ENCODE data around the gene CPVL.

Gene CPVL

DNA sequence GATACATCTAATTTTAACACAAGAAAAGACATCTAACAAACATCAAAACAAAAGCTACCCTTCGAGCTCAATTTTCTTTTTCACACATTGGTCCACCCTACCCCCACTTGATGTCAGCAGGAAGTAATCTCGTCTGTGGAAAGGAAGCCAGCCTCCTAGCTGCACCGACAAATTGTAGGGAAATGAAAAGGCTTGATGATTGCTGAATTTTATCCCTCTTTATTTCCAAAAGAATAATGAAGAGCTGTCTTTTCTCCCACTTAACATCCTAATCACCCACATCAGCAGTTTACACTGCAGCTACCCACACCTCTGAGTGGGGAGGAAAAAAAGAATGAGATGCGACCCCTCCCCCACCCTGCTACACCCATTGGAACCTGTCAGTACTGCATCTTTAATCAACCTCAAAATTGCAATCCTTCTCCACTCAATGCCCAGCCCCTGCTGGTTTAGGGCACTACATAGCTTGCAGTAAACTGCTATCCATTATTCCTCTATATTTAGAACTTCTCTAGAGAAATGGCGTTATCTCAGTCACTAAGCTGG, 10.6 kb upstream of the CPVL start:
- DNase-seq (ENCODE audit: low read depth in 4 of 4, low spot score in 1 of 4): no peak

DNA sequence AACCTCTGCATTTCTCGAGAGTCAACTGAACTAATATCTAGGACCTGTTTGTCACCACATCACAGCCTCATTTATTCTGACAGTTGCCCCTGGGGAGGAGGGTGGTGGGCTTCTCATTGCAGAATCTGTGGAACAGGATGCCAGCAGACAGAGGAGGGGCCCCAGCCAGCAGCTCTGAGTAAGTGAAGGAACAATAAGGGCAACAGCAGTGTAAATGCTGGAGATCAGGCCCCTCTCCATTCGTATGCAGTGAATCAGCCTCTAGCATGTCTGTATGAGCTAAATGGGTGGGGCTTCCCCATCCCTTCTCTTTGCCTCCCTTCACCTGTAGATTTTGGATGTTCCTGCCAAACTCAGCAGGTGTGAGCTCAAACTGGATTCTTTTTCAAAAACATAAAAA, 7.7 kb upstream of the CPVL start:
- no peak for DNase-seq (ENCODE audit: low read depth in 4 of 4, low spot score in 1 of 4)

DNA sequence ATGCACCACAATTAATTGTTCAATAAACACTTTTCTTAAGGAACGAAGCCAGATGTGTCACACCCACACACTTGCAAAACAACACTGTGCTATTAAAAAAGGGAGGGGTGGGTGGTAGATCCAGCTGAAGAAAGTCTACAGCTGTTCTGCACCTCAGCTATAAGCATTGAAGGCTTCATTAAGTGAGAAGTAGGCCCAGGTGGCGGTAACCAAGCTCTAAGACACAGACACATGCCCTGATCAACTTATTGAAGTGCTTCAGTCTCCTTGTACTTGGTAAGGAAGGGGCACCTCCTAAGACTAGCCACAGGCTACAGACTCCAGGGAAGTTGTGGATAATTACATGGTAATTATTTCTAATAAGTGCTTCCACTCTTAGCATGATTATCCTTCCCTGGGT, 4.5 kb upstream of the CPVL start:
- DNase-seq (ENCODE audit: low read depth in 4 of 4, low spot score in 1 of 4): no peak

DNA sequence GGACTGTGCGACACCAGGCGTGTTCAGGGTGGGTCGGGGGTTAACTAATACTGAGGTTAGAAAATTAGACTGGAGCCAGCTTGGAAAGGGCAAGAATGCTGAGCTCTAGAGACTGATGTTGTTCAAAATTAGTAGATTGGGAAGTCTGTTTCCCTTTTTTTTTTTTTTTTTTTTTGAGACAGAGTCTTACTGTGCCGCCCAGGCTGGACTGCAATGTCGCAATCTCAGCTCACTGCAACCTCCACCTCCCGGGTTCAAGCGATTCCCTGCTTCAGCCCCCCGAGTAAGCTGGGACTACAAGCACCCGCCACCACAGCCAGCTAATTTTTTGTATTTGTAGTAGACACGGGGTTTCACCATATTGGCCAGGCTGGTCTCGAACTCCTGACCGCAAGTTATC, 2.7 kb upstream of the CPVL start:
- DNase-seq (ENCODE audit: low read depth in 4 of 4, low spot score in 1 of 4): no peak

DNA sequence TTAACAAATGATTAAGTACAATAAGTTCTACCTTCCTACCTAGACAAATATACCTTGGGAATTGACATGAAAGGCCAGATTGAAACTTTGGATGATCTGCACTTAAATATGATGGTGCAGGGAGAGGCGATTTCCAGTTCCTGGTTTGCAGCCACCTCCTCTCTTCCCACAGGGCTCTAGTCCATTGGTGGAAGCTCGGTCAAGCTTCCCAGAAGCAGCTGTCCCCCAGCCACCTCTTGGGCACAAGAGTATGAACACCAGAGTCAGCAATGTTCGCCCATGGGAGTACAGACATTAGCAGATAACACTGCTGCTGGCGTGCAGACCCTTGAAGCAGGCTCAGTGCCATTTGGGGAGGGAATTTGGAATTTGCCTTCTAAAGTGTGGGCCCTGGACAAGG, 1.5 kb upstream of the CPVL start:
- DNase-seq (ENCODE audit: low read depth in 4 of 4, low spot score in 1 of 4): no peak

DNA sequence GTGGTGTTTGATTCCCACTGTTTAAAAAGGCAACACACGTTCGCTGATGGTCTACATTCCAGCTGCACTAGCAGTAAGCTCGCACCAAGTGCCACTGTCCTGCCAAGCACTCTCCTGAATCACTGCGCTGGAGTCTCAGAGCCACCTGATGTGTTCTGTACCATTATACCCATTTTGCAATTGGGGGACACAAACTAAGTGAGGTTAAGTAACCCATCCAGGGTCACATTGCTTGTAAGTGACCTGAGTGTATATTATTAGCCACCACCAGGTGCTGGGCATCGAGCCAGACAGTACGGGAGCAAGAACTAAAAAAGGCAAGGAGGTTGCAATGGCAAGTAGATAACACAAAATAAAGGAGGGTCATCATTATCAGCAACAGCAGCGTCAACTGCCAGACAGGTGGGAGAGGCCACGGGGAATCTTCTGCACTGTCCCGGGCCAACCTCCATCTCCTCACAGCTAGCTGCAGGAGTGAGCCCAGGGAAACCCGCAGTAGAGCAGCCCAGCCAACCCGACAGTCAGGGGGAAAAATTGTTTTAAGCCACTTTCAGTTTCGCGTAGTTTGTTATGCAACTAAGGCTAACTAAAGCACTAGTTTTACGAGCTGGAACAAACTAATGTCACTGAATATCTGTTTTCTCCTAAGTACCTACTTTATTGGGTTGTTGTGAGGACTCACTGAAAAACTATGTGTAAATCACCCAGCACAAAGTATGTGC, 712 bp upstream of the CPVL start:
- no peak for DNase-seq (ENCODE audit: low read depth in 4 of 4, low spot score in 1 of 4)

DNA sequence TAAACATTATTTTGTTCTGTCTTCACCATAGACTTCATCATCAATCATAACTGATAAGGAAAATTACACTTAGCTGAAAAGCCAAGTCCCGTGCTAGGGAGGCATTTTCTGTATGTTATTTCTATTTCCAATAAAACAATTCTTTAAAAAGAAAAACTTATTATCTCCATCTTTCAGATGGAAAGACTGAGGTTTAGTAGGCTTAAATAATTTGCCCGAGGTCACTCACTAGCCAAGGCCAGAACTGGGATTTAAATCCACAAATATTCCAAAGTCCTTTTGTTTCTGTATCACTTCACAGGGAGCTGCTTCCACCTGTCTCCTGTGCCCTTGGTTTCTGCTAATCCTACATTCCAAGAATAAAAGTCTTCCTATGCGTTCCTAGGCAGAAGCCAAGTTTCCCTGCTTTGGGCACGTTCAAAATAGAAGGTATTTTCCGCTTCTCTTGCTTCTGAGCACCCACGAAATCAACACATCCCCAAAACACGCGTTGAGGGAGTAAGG, 732 bp downstream of the CPVL start:
- DNase-seq (ENCODE audit: low read depth in 4 of 4, low spot score in 1 of 4): no peak

DNA sequence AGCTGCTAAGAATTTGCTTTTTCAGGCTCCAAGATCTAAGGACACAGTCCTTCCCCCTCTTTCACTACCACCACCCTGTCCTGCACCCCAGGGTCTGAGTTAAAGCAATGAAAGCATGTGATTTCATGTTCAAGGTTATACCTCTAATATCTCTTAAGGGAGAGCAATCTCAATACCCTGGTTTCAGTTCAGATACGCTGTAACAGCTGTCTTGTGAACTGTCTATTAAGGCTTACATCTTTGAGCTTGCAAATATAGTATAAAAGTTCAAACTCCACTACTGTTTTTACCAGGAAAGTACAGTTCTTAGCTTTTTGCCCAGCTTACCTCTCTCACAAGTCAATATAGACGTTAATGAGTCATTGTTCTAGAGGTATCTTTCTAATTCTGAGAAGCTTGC, 2.6 kb downstream of the CPVL start:
- no peak for DNase-seq (ENCODE audit: low read depth in 4 of 4, low spot score in 1 of 4)

DNA sequence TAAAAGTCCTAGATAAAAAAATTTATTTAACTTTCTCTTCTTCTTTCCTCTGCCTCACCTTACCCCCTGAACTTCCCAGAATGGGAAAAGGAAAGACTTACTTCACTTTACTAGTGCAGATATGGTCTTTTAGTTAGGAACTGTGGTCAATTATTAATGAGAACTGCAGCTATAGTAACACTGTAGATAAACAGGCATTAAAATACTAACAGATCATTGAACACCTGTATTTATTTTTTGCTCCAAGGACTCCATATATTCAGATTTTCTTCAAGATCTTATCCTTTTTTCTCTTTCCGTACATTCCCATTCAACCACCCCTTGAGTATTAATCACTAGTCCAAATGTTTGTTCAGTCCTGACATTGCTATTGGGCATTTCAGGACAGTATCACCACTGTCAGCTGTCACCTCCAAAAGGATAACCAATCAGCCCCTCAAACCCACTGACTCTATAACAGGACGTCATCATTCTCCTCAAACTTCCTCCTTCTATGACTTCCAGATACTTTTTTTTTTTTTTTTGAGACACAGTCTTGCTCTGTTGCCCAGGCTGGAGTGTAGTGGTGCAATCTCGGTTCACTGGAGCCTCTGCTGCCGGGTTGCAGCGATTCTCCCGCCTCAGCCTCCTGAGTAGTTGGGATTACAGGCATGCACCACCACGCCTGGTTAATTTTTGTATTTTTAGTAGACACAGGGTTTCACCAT, 4.2 kb downstream of the CPVL start:
- no peak for DNase-seq (ENCODE audit: low read depth in 4 of 4, low spot score in 1 of 4)

DNA sequence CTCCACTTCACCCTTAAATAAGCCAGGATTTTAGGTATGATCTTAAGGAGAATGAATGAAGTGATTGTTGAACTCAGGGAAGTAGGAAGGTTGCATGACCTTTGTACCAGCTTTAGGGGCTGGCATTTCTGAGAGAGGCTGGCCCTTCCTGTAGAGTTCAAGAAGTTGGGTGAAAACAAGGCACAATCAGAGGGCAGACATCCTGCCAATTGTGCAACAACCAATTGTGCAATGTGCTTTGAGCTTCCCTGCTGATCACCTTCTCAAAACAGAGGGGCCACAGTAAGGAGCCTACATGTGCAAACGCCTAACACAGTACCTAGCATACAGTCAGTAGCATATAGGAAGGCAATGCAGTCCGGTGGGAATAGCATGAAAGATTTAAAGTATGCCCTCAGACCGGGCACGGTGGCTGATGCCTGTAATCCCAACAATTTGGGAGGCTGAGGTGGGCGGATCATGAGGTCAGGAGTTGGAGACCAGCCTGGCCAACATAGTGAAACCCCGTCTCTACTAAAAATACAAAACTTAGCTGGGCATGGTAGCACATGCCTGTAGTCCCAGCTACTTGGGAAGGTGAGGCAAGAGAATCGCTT, 5.4 kb downstream of the CPVL start:
- DNase-seq (ENCODE audit: low read depth in 4 of 4, low spot score in 1 of 4): no peak

DNA sequence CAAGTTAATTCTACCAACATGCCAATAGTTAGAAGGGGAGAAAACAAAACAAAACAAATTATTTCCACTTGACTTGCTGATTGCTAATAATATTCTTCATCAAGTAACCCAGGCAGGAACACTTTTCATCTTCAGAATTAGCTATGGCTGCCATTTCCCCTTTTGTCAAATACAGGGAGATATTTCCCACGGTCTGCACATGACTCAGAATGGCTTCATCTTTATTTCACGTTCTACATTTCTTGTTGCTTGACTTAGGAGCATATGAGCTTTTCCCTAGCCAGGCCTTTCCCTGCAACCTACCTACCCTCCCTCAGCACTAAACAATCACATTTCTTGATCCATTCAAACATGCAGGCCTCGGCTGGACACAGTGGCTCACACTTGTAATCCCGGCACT, 6.5 kb downstream of the CPVL start:
- DNase-seq (ENCODE audit: low read depth in 4 of 4, low spot score in 1 of 4): no peak

DNA sequence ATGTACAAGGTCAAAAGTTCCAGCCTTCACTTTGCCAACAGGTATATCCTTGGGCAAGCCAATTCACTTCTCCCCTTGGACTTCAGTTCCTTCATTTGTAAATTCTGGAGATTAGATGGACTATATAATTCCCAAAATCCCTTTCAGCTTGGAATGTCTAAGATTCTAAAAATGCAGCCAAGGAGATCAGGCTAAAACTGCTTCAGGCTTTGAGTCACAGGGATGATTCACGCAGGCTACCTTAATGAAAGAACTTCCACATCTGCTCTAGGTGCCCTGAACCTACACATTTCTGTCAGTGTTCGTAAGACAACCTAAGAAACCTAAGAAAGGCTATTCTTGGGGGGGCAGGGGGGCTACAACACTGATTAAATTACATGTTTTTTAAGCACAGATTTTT, 7.1 kb downstream of the CPVL start:
- DNase-seq (ENCODE audit: low read depth in 4 of 4, low spot score in 1 of 4): no peak

DNA sequence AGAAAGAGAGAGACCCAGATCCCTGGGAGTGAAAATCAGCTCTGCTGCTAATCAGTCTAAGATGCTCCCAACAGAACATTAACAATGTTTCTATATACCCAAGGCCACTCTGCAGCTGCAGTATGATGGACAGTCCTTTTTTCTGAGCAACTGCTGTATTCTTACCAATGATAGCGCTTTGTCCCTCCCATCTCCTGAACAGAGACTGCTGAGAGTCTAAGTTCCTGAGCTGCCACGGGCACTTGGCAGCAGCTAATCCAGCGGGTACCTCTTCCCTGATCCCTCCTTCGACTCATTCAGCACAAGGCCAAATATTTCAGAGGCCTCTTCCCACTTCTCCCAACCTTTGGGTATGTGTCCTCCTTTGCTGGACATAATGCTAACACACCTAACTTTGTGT, 7.7 kb downstream of the CPVL start:
- no peak for DNase-seq (ENCODE audit: low read depth in 4 of 4, low spot score in 1 of 4)

DNA sequence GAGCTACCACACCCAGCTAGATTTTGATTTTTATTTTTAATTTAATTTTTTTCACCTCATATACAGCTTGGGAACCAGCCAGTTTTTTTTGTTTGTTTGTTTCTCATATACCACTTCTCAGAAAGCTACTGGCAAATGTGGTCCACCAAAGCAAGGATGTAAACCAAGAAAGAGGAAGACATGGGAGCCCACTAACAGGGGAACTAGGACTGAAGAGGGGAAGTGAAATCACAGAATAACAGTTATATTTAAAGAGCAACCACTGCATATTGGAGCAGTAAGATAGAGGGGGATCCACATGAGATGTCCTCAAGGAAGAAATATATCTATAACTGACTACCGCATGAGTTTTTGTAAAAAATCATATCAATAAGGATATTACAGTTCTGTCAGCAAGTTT, 10.5 kb downstream of the CPVL start:
- DNase-seq (ENCODE audit: low read depth in 4 of 4, low spot score in 1 of 4): no peak

DNA sequence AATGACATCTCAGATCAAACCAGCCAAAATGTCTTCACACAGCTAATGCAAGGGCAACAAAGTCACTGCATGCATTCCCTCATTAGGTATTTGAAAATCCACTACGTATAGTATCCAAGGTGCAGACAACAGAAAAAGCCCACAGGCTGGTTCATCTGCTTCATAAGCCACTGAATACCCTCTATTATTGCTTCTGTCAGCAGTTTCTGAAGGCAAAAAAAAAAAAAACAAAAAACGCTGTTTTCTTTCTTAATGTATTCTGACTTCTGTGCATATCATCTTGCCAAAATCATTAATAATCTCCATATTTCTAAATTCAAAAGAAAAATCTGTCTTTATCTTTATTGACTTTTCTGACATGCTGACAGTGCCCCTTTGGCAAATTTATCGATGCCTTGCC, 13.4 kb downstream of the CPVL start:
- DNase-seq (ENCODE audit: low read depth in 4 of 4, low spot score in 1 of 4): no peak

DNA sequence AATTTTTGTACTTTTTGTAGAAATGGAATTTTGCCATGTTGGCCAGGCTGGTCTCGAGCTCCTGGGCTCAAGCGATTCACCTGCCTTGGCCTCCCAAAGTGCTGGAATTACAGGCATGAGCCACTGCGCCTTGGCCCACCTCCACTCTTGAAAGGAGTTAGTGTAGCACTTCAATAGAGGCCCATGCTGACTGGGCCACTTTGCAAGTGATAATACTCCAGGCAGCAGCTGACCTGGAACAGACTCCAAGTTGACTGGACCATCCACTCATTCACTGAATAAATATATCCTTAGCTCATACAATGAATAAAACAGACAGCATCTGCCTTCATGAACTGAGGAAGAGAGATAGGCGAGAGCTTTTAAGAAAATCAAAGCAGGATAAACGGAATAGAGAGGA, 14.7 kb downstream of the CPVL start:
- no peak for DNase-seq (ENCODE audit: low read depth in 4 of 4, low spot score in 1 of 4)

DNA sequence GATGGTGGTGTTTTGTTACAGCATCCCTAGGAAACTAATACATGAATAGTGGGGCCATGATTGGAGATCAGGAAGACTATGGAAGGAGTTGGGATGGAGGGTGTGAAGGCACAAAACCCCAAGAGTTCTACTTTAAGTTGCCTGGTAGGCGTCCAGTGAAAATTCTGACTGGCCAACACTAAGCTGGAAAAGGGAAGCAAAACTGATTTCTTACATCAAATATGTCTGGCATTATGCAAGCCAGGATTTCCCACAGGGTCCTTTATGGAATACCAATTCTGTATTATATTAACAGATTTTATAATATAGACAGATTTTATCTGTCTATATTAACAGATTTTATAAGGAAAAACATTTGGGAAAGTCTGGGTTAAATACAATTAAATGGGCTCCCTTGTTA, 16.2 kb downstream of the CPVL start:
- DNase-seq (ENCODE audit: low read depth in 4 of 4, low spot score in 1 of 4): no peak

DNA sequence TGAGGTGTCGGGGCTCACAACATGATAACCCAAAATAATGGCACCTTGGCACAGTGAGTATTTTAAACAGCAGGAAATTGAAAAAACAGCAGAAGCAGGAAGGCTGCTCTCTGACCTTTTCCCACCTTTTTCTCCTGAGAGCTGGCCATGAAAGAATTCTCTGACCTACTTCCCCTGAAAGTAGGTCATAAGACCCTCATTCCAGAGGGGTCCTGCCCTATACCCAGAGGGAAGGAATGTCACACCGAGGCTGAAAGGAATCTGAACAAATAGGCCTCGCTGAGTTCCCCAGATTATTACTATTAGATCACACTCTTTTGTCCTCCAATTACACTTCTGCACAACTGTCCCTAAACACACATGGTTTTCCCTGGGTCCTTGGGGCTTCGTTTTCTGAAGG, 18.8 kb downstream of the CPVL start:
- no peak for DNase-seq (ENCODE audit: low read depth in 4 of 4, low spot score in 1 of 4)

DNA sequence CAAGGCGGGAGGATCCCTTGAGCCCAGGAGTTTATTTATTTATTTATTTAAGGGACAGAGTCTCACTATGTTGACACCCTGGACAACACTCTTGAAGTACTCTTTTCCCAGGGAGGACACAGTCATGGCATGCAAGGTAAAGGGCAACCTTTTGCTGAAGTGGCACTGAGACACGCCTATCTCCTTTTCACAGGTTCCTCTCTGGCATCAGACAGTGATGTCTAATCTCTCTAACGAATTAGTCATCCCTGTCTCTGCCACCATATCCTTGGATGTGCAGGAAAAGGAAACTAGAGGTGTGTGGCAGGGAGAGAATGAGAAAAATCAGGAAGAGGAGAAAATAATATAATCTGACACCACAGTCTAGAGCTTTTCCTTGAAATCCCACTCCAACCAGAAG, 19.5 kb downstream of the CPVL start:
- DNase-seq (ENCODE audit: low read depth in 4 of 4, low spot score in 1 of 4): no peak

DNA sequence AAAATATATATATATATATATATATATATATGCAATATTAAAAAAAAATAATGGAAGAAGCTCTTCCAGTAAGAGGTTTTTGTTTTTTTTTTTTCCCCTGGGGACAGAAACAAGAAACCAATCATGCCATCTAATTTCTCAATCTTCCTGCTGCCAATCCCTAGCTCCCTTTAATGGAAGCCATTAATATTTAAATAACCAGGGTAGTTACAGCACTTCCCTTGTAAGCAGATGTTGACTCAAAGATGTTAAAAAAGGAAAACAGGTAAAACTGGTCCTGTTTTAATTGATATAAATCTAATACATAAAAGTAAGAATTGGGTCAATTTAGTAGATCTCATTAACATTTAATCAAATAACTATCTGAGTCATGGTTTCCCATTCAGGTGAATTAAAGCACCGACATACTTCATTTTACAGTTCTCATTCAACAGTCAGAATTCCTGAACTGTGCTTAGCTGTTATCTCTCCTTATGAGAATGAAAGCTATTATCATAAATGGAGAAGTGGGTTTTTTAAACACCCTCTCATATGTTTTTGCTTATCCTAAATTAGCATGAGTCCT, 22.6 kb downstream of the CPVL start:
- DNase-seq (ENCODE audit: low read depth in 4 of 4, low spot score in 1 of 4): no peak

DNA sequence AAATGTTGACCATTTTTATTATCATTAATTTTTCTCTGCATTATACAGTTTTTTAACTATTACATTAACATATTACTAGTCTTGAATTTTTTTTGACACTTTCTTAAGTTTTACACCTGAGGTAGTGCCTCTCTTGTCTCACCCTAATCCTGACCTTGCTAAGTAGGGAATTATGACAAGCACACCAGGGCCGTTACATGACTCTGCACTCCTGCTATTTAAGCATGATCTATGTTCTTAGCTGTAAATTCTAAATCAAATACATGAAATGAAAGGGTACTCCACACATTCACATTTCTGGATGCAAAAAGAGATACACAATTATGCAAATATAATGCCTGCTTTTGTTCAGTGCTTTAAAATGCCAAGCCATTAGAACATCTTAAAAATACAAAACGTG, 23.6 kb downstream of the CPVL start:
- no peak for DNase-seq (ENCODE audit: low read depth in 4 of 4, low spot score in 1 of 4)

DNA sequence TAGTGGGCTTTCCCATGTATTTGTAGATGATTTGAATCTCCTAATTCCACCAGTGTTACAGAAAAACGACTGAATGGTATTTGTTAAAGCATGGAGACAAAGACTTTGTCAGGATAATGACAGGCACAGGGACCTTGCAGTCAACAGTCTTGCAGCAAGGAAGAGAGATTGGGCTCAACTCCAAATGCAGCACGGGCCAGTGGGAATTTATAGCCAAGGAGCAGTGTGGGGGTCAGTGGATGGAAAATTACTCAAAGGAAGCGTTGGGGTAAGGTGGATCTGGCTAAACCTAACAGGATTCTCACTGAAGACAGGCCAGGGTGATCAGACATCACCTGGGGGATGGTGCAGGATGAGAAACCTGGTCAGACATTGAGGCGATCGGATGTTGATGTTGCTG, 24.3 kb downstream of the CPVL start:
- DNase-seq (ENCODE audit: low read depth in 4 of 4, low spot score in 1 of 4): no peak

Measured in stimulated activated CD4-positive, alpha-beta T cell treated with anti-CD3 and anti-CD28 coated beads, Interleukin-1b, Interleukin-23, amount 100 ng/mL, for 24 hours (primary cell).